GM18870 (cell line): ENCODE data around the gene MORC2.

ENCODE experiments used
- ATAC-seq: cut with Tn5 transposase; IDR thresholded peaks from one replicate; pipeline ENCODE4 v1.9.1; 2021; ENCODE audit warnings: moderate library complexity; ENCODE audit not compliant: unreplicated experiment

Gene MORC2

DNA sequence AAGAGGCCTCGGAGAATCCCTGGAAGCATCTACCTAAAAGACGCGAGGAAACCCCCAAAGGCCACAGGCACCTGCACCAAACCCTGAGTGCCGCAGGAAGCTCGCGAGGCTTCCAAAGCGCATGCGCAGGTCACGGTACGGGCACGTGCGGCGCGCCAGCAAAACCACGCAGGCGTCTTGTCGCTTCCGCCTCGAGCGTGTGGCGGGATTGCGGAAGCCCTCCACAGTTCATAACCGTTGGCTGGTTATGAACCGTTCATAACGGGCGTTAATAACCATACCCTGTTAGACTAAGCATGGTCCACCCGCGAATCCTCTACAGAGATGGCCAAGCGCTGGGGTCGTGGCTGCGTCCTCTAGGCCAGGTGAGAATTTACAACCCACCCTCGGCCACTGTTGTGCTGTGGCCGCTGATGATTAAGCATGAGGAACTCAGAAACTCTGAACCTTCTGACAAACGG lies 46.4 kb downstream of the MORC2 start:
- ATAC-seq, result no peak

DNA sequence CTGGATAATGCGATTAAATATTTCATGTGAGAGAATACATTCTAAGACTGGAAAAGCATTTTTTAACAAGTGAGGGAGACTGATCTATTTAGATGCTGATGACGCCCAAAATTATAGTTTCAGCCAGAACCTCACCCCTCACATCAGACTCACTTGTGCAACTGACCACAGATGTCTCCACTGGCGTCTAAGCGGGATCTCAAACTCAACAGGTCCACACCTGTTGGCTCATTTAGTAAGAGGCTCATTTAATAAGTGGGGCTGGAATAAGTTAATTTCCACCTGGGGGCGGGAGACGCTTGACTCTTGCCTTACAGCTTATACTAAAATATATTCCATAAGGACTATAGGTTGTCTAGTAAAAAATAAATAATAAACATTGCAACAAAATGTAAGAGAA lies 47.5 kb downstream of the MORC2 start:
- ATAC-seq, result no peak

GRCh38 chr22:30920407-30920806 lies 48.2 kb downstream of the MORC2 start:
- ATAC-seq, result no peak

- ATAC-seq, result no peak
Observed at GRCh38 chr22:30919973-30920372, 48.6 kb downstream of the MORC2 start.

DNA sequence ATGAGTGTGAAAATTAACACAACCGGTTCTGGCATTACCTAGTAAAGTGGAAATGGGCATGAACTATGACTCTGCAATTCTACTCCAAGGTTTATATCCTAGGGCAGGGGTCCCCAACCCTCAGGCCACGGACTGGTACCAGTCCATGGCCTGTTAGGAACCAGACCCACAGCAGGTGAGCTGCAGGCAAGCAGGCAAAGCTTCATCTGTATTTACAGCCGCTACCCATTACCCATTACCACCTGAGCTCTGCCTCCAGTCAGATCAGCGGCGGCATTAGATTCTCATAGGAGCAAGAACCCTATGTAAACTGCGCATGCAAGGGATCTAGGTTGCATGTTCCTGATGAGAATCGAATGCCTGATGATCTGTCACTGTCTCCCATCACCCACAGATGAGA lies 49.8 kb downstream of the MORC2 start:
- no peak for ATAC-seq

DNA sequence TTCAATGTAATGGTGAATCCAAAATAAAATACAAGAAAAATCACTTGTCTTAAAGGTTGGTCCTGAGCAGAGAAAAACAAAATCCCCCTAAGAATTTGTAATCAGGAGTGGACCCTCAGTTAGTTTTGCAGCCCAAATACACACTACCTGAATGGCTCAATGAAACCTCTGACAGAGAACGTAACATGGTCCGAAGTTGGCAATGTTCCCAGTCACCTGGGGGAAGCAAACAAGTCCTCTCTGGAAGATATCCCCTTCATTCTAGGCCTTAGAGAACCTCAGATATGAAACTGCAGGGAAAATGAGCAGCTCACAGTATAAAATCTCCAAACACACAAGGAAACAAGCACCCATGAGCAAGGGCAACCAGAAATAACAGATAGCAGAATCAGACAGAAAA lies 58.2 kb downstream of the MORC2 start:
- no peak for ATAC-seq

DNA sequence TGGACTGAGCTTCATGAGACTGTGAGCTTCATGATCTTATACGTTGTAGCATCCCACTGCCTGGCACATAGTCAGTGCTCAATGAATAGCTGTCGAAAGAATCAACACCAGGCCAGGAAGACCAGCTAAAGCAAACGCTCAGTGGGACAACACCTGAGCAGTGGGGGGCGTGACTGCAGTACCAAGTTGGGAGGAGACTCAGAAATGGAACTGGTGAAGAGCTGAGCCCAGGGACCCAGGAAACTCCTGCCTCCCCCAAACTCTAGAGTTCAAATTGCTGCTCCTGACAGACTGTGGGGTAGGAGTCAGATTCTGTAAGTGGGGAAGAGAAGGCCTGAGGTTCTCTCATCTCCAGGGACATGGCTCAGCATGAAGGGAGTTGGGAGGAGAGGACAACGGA lies 59.3 kb downstream of the MORC2 start:
- no peak for ATAC-seq

GRCh38 chr22:30908051-30908461 lies 60.5 kb downstream of the MORC2 start:
- ATAC-seq, result no peak

DNA sequence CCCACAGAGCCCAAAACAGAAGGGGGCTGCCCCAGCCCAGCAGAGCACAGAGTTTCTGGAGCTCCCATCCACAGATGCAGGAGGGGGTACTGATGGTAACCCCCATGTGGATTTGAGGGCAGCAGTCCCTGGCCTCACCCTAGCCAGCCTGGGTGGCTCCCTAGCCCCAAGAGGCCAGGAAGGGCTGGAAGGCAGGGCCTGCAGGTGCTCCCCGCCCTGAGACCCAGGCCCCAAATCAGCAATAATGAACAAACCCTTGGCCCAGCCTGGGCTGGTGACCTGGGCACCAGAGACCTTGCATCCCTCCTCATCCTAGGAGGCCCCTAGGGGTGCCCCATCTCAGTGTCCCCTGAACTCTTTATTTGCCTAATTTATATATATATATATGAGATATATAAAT lies 61.6 kb downstream of the MORC2 start:
- ATAC-seq, result no peak

DNA sequence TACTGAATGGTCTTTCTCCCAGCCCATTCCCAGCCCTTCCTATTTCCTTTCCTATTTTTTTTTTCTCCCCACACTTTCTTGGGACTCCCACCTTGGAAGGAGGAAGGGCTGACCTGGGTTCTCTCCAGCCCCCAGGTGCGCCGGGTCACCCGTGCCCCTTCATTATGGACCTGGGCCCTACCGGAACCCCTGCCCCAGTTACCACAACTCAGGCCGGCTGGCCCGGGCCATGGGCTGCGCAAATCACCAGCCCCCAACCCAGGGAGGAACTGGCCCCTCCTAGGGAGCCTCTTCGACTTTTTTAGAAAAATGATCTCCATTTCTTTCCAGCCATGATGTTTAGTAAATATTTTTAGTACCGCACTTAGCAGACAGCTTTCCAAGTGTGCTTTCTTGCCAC lies 62.2 kb downstream of the MORC2 start:
- no peak for ATAC-seq

- no peak for ATAC-seq
Observed at GRCh38 chr22:30905696-30906341, 62.8 kb downstream of the MORC2 start.

GRCh38 chr22:30903876-30904460 lies 64.6 kb downstream of the MORC2 start:
- ATAC-seq, result no peak

DNA sequence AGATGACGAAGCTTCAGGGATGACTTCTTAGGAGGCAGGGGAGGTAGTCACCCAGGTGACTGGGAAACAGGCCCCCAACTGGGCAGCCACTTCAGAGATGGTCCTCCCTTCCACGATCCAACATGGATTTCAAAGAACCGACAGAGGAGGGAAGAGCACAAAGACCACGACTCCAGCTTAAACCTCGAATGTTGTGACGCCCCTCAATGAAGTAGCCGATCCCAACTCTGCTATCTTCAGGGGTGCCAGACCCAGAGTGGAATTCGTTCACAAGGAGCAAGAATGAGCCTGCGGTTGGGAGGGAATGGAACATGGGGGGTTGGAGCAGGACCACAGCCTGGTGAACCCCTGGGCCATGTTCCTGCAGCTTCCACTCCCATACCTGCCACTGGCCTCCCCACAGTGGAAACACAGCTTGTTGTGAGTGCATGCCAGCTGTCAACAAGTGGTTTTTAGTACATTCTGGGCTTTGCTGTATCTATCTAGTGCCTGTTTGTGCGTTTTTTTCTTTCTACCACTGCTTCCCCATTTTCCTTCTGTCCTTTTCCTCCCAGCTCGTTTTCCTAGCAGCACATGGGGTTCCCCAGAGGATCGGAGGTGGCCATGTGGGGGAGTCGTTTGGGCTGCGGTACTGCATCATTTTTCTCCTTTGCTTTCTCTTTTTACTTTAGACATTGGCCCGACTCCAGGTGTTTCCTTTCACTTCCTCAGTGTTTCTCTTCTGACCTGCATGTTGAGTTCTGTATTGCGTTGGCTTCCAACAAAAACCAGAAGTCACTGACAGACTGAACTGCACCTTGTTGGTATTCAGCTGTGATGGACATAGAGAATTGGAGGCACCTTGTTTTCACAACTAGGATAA lies 65.8 kb downstream of the MORC2 start:
- ATAC-seq, result no peak

DNA sequence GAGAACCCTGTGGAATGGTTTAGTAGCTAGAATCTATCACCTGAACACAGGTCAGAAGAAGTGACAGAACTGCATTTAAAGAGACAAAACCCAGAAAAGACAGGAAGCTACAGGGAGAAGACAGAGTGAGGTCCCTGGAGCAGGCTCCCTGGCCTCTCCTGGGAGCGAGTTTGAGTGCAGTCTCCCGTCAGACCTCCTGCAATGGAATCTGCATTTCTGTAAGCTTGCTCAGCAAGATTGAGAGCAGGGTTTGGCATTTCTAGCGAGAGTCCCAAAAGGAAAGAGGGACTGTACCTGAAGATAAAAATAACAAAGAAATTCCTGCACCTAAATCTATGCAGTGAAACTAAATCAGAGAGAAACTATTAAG lies 74.2 kb downstream of the MORC2 start:
- ATAC-seq, result no peak

DNA sequence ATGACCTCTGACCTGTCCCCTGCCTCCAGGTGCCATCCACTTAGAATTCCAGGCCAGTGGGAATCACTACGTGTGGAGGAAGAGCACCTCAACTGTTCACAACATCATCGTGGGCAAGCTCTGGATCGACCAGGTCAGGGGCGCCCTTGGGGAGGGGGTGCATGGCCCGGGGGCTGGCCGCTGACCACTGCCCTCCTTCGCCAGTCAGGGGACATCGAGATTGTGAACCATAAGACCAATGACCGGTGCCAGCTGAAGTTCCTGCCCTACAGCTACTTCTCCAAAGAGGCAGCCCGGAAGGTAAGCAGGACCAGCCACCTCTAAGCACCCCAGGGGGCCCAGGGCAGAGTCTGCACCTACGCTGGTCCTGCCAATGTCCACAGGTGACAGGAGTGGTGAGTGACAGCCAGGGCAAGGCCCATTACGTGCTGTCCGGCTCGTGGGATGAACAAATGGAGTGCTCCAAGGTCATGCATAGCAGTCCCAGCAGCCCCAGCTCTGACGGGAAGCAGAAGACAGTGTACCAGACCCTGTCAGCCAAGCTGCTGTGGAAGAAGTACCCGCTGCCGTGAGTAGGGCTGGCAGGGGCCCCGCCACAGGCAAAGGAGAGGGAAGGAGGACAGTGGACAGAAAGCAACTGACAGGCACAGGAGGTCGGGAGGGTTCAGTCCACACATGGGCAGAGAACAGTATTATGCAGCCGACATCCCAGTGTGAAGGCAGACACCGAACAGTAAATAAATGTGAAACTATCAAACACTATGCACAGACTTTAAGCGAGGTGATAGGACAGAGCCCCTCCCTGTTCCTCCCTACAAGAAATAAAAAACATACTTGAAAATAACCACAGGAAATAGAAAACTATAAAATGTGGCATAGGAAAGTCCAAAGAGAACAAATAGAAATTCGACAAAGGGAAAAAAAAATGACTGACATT lies 74.9 kb downstream of the MORC2 start:
- ATAC-seq, result no peak

GRCh38 chr22:30892731-30893221 lies 75.8 kb downstream of the MORC2 start:
- no peak for ATAC-seq

GRCh38 chr22:30892286-30892685 lies 76.3 kb downstream of the MORC2 start:
- no peak for ATAC-seq

- ATAC-seq, result no peak
Observed at GRCh38 chr22:30891781-30892180, 76.8 kb downstream of the MORC2 start.

- no peak for ATAC-seq
Observed at GRCh38 chr22:30891443-30891755, 77.2 kb downstream of the MORC2 start.

GRCh38 chr22:30890686-30891442 lies 77.7 kb downstream of the MORC2 start:
- no peak for ATAC-seq
